GM12878 (cell line): ENCODE data around the gene PITPNC1. TPM values are rescaled to one million over a fixed set of nuclear protein-coding genes. Genes with fewer than 3 reads are reported as not detected.

ENCODE experiments used
- ATAC-seq: fragments of 200-7000 bp; cut with Tn5 transposase; 3 replicates; pipeline ENCODE4 v1.9.1; 2020; ENCODE audit warnings: mild to moderate bottlenecking, moderate library complexity
- BruUV-seq: library from RNA; stranded (reverse); fragments of 400-500 nt; replicated peaks from 2 replicates; lab custom pipeline; 2021; lab: Mats Ljungman, UMichigan
- CTCF ChIA-PET: fragments of 300-600 bp; sonication (Branson Sonifier 250); formaldehyde crosslinking; extraction: SDS; loops from one replicate; lab custom pipeline; 2021; ENCODE audit warnings: inconsistent platforms; lab: Yijun Ruan, JAX
- POLR2A ChIA-PET: fragments of 350-600 bp; formaldehyde crosslinking; extraction: SDS; loops from one replicate; lab custom pipeline; 2021; ENCODE audit warnings: inconsistent platforms; lab: Charles Lee
- RAD21 ChIA-PET: fragments of 300-600 bp; sonication (Branson Sonifier 250); formaldehyde crosslinking; loops from one replicate; lab custom pipeline; 2023; ENCODE audit warnings: antibody characterized with exemption; ENCODE audit not compliant: unreplicated experiment; lab: Charles Lee
- SMC1A ChIA-PET: fragments of 300-600 bp; sonication (Branson Sonifier 250); formaldehyde crosslinking; loops from one replicate; lab custom pipeline; 2023; ENCODE audit not compliant: unreplicated experiment, uncharacterized antibody; lab: Charles Lee
- DNase-seq: peaks from one replicate; pipeline ENCODE4 v3.0.0-alpha.2; 2011; ENCODE audit warnings: low read depth, low spot score
- FAIRE-seq: peaks from 3 replicates; lab custom pipeline; 2011; peaks lifted over from hg19 to GRCh38; lab: Jason Lieb, UNC
- H2AFZ ChIP-seq: 2 replicates; pipeline ENCODE4 v1.6.0; 2011; ENCODE audit warnings: low read depth, low read length, control low read depth; ENCODE audit not compliant: control insufficient read depth
- H3K27ac ChIP-seq: 2 replicates; pipeline ENCODE4 v1.5.1; 2011; ENCODE audit warnings: control low read depth; ENCODE audit not compliant: control insufficient read depth, insufficient read depth
- H3K27me3 ChIP-seq, 2 experiments: replicated peaks in 1 of 2; 2 replicates each; pipeline versions ENCODE4 v1.6.0 to v1.6.1; 2011; ENCODE audit warnings: low read length in 1 of 2; ENCODE audit not compliant: control insufficient read depth in 2 of 2, insufficient read depth in 2 of 2
- H3K36me3 ChIP-seq, 2 experiments: 2 replicates each; pipeline ENCODE4 v1.5.1; 2011; ENCODE audit warnings: low read length in 1 of 2; ENCODE audit not compliant: control insufficient read depth in 2 of 2, insufficient read depth in 2 of 2
- H3K4me1 ChIP-seq: 2 replicates; pipeline ENCODE4 v1.6.1; 2011; ENCODE audit warnings: mild to moderate bottlenecking, low read length, moderate library complexity, mixed read lengths; ENCODE audit not compliant: control insufficient read depth, insufficient read depth
- H3K4me2 ChIP-seq: 2 replicates; pipeline ENCODE4 v1.6.0; 2011; ENCODE audit warnings: control low read depth; ENCODE audit not compliant: control insufficient read depth, insufficient read depth
- H3K4me3 ChIP-seq: fragments of 200-600 bp; sonication (generic); 2 replicates; pipeline ENCODE4 v1.5.1; 2016
- H3K79me2 ChIP-seq: 2 replicates; pipeline ENCODE4 v1.6.0; 2011; ENCODE audit warnings: low read length; ENCODE audit not compliant: control insufficient read depth, insufficient read depth
- H3K9ac ChIP-seq: 2 replicates; pipeline ENCODE4 v1.8.0; 2011; ENCODE audit warnings: low read length, control low read depth, mixed read lengths; ENCODE audit not compliant: control insufficient read depth, insufficient read depth
- H3K9me3 ChIP-seq: replicated peaks from 3 replicates; pipeline ENCODE4 v1.5.1; 2011; ENCODE audit warnings: mild to moderate bottlenecking, low read length; ENCODE audit not compliant: control insufficient read depth, insufficient read depth
- H4K20me1 ChIP-seq: 2 replicates; pipeline ENCODE4 v1.6.0; 2011; ENCODE audit not compliant: control insufficient read depth, insufficient read depth
- BRCA1 ChIP-seq: IDR thresholded peaks from 2 replicates; pipeline ENCODE4 v1.6.1; 2011; ENCODE audit warnings: low read depth, low read length, improper control_type of control experiment
- CEBPB ChIP-seq, 2 experiments: fragments of 150-350 bp in 1 of 2; IDR thresholded peaks; 2 replicates each; pipeline ENCODE4 v1.6.1; 2012 to 2014; ENCODE audit warnings: low read depth in 2 of 2, low read length in 2 of 2, borderline replicate concordance in 1 of 2, inconsistent platforms in 1 of 2
- EP300 ChIP-seq, 2 experiments: fragments of 150-350 bp in 1 of 2; IDR thresholded peaks; 2 replicates each; pipeline ENCODE4 v1.6.1; 2011 to 2012; ENCODE audit warnings: low read depth in 2 of 2, low read length in 2 of 2, borderline replicate concordance in 1 of 2, improper control_type of control experiment in 1 of 2, inconsistent platforms in 1 of 2; ENCODE audit not compliant: control insufficient read depth in 1 of 2
- JUNB ChIP-seq: IDR thresholded peaks from 2 replicates; pipeline ENCODE4 v1.6.1; 2016; ENCODE audit warnings: antibody characterized with exemption, mild to moderate bottlenecking
- KDM1A ChIP-seq: fragments of 200-600 bp; sonication (generic); IDR thresholded peaks from 2 replicates; pipeline ENCODE4 v1.6.1; 2016; ENCODE audit warnings: borderline replicate concordance
- LARP7 ChIP-seq: fragments of 450-650 bp; IDR thresholded peaks from 2 replicates; pipeline ENCODE4 v1.6.1; 2017; ENCODE audit warnings: mild to moderate bottlenecking
- MXI1 ChIP-seq: fragments of 150-350 bp; IDR thresholded peaks from 2 replicates; pipeline ENCODE4 v1.6.1; 2011; ENCODE audit warnings: low read depth, mild to moderate bottlenecking, inconsistent platforms, low read length, improper control_type of control experiment
- MYC ChIP-seq: IDR thresholded peaks from 2 replicates; pipeline ENCODE4 v1.6.1; 2011; ENCODE audit warnings: mild to moderate bottlenecking, low read length, moderate library complexity, inconsistent platforms; ENCODE audit not compliant: insufficient read depth, insufficient replicate concordance, insufficient read length, severe bottlenecking
- NR2C2 ChIP-seq: IDR thresholded peaks from 2 replicates; pipeline ENCODE4 v1.6.1; 2011; ENCODE audit warnings: borderline replicate concordance, low read depth; ENCODE audit not compliant: control insufficient read depth, insufficient read length
- NR2F1 ChIP-seq: fragments of 450-650 bp; conservative IDR thresholded peaks from 2 replicates; pipeline ENCODE4 v1.6.1; 2017; ENCODE audit warnings: mild to moderate bottlenecking
- RCOR1 ChIP-seq: conservative IDR thresholded peaks from 2 replicates; pipeline ENCODE4 v1.6.1; 2012; ENCODE audit warnings: low read depth, low read length, improper control_type of control experiment
- RUNX3 ChIP-seq: IDR thresholded peaks from 2 replicates; pipeline ENCODE4 v1.6.1; 2012; ENCODE audit warnings: low read length, inconsistent platforms
- SKIL ChIP-seq: fragments of 450-650 bp; IDR thresholded peaks from 2 replicates; pipeline ENCODE4 v1.6.1; 2017; ENCODE audit warnings: mild to moderate bottlenecking, low read depth, inconsistent platforms; ENCODE audit not compliant: poor library complexity, severe bottlenecking
- SP1 ChIP-seq: IDR thresholded peaks from one replicate; pipeline ENCODE4 v1.6.1; 2011; ENCODE audit warnings: low read depth, low read length
- SUPT20H ChIP-seq: IDR thresholded peaks from 2 replicates; pipeline ENCODE4 v1.6.1; 2011; ENCODE audit warnings: low read depth, mild to moderate bottlenecking, low read length, moderate library complexity, borderline replicate concordance; ENCODE audit not compliant: control insufficient read depth
- WGBS: methylation state at CpG from one replicate; pipeline ENCODE4 v1.1.6; 2016; ENCODE audit warnings: low lambda C conversion rate; ENCODE audit not compliant: insufficient replicate concordance, insufficient coverage; ENCODE audit errors: missing lambda C conversion rate; 5-methylcytosine and 5-hydroxymethylcytosine counted together
- in situ Hi-C: fragments of 300-500 bp; cut with MboI; formaldehyde crosslinking; loops from 9 replicates; pipeline ENCODE4 v1.14.3; 2018; ENCODE audit warnings: mixed read lengths
- intact Hi-C: fragments of 100-400 bp; cut with micrococcal nuclease; formaldehyde crosslinking; loops from one replicate; pipeline ENCODE4 v1.14.2; 2022; ENCODE audit not compliant: unreplicated experiment
- polyA plus RNA-seq, 11 experiments: library from polyadenylated mRNA; depleted of rRNA in 4 of 11; unstranded in 6 of 11; stranded (reverse) in 5 of 11; fragments of >200 nt; fragmentation: Nextera tagmentation in 4 of 11; fragmentation: Illumina TruSeq in 1 of 11; extraction: Ambion mirVana in 4 of 11; extraction: Trizol in 1 of 11; gene quantifications; 1 replicate in 1 of 11; 2 replicates in 10 of 11; pipeline versions ENCODE4 v1.2.1 to v1.2.3, GENCODE V29; 2011 to 2016; ENCODE audit warnings: inconsistent platforms in 2 of 11, missing spikeins in 2 of 11, low read depth in 1 of 11
- total RNA-seq, 4 experiments: library from RNA; depleted of rRNA in 3 of 4; stranded (reverse); fragments of >200 nt in 3 of 4; fragmentation: Illumina TruSeq in 1 of 4; extraction: Trizol in 1 of 4; gene quantifications; 2 replicates each; pipeline versions ENCODE4 v1.2.1 to v1.2.3, GENCODE V29; 2013 to 2021
- TF ChIP-seq, protein P1 (sequence below): fragments of 150-350 bp; IDR thresholded peaks from 2 replicates; pipeline ENCODE4 v1.6.1; 2014; ENCODE audit warnings: mild to moderate bottlenecking, low read depth, low read length

PITPNC1 gene
- total and polyA plus RNA-seq, 10 of the 15 experiments (the other 5 are each of a cell fraction or from before 2014, with no cell fraction given), result 12.2 to 62.4 (median 47.3) TPM

- intact Hi-C loops (no loop called here), in situ Hi-C loops (no loop called here)
- ChIA-PET SMC1A (interaction anchor here (0.6 to 5.4 kb wide), 6 partner anchors 17 to 303 kb away, joined by 3 to 49 read pairs (median 6); no protein-coding TSS in a partner anchor), RAD21 (interaction anchor here (1.2 to 1.7 kb wide), 2 partner anchors 31 to 33 kb away, joined by 4 to 9 read pairs; no protein-coding TSS in a partner anchor), CTCF (interaction anchor here (0.6 to 0.7 kb wide), 2 partner anchors 34 to 392 kb away, joined by 3 to 4 read pairs; no protein-coding TSS in a partner anchor), POLR2A (interaction anchor here (0.7 to 1.6 kb wide), 5 partner anchors 15 to 306 kb away, joined by 3 to 8 read pairs (median 4); no protein-coding TSS in a partner anchor)
- TF ChIP-seq KDM1A (no peak), SUPT20H (no peak), EP300 (IDR thresholded peaks at IDR 0.05; ENCODE audit: borderline replicate concordance in 1 of 2, control insufficient read depth in 1 of 2, low read depth in 2 of 2, low read length in 2 of 2) (no peak), LARP7 (no peak), SKIL (no peak), MXI1 (no peak), NR2F1 (no peak), CEBPB (IDR thresholded peaks at IDR 0.05; ENCODE audit: borderline replicate concordance in 1 of 2, low read depth in 2 of 2, low read length in 2 of 2) (no peak), MYC (no peak), RCOR1 (no peak), NR2C2 (no peak), SP1 (no peak), JUNB (no peak), RUNX3 (no peak), BRCA1 (no peak)
- TF ChIP-seq, protein P1, sequence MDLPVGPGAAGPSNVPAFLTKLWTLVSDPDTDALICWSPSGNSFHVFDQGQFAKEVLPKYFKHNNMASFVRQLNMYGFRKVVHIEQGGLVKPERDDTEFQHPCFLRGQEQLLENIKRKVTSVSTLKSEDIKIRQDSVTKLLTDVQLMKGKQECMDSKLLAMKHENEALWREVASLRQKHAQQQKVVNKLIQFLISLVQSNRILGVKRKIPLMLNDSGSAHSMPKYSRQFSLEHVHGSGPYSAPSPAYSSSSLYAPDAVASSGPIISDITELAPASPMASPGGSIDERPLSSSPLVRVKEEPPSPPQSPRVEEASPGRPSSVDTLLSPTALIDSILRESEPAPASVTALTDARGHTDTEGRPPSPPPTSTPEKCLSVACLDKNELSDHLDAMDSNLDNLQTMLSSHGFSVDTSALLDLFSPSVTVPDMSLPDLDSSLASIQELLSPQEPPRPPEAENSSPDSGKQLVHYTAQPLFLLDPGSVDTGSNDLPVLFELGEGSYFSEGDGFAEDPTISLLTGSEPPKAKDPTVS, result no peak
- Histone ChIP-seq H3K4me1 (peaks cover 24% of the 10 kb centered on the region), H3K9me3 (no peaks in the 10 kb centered on the region), H3K27ac (no peak overlapping the region), H3K4me2 (no peak overlapping the region), H3K27me3 (no peaks in the 10 kb centered on the region), H3K36me3 (peaks cover 0 to 3% of the 10 kb centered on the region in 2 experiments; a peak in 2 of 4 replicates), H2AFZ (no peak overlapping the region), H4K20me1 (no peaks in the 10 kb centered on the region), H3K79me2 (no peaks in the 10 kb centered on the region), H3K9ac (no peak overlapping the region), H3K4me3 (no peak overlapping the region)
- WGBS, result 34% methylated on average over 2 of the region's 2 CpGs
- FAIRE-seq, result no peak
- ATAC-seq, result no peak
- DNase-seq, result no peak
- no TSS peak for BruUV-seq
Observed at GRCh38 chr17:67682196-67682595, 305.1 kb downstream of the PITPNC1 start.
